Measurements from ENCODE around the gene PLEKHM3. TPM values are rescaled to one million over a fixed set of nuclear protein-coding genes. Genes with fewer than 3 reads are reported as not detected.
"Not testable (repeated sequence)": the region's sequence is repeated elsewhere in the genome, so short reads cannot be mapped to it uniquely, and the experiment has no call there.

Gene PLEKHM3
- total RNA-seq, 1 experiment from 2014 or later, result 19.9 TPM

DNA sequence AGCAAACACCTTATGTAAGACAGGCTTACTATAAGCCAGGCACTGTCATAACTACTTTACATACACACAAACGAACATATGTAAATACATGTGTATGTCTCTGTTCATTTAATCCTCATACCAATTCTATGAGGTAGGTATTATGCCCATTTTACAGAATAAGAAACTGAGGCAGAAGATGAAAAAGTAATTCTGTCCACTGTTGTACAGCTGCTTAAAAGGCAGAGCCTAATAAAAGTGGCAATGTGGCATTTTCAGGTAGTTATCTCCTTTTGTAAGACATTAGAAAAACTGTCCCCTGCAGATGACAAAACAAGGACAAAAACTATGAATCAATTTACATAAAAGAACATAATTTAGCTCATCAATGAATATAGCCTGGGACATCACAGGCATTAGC is 69.9 kb downstream of the PLEKHM3 start:
- H3K4me1 ChIP-seq (ENCODE audit: low read length), result peaks cover 60% of the 10 kb centered on the region
- no peaks in the 10 kb centered on the region for H3K9me3 ChIP-seq (ENCODE audit: low read length)
- H3K9ac ChIP-seq (ENCODE audit: low read length), result no peak overlapping the region
- no peak for DNase-seq
- H3K4me3 ChIP-seq (ENCODE audit: low read length), result no peak overlapping the region
- H3K79me2 ChIP-seq (ENCODE audit: low read length), result peaks cover 11% of the 10 kb centered on the region; the same call in 1 of the 2 replicates
- H3K4me2 ChIP-seq (ENCODE audit: low read depth, low read length, poor library complexity, severe bottlenecking), result no peak overlapping the region
- H3K27ac ChIP-seq (ENCODE audit: low read length), result no peak overlapping the region
- no peaks in the 10 kb centered on the region for H4K20me1 ChIP-seq (ENCODE audit: insufficient read depth, low read depth, low read length)
- H3K36me3 ChIP-seq (ENCODE audit: insufficient read depth, low read length), result no peaks in the 10 kb centered on the region
- H3K9me2 ChIP-seq (replicated peaks; ENCODE audit: insufficient read depth, low read length), result no peaks in the 10 kb centered on the region
- no peak overlapping the region for H2AFZ ChIP-seq (ENCODE audit: low read length)
- H3K27me3 ChIP-seq (ENCODE audit: low read length), result no peaks in the 10 kb centered on the region

DNA sequence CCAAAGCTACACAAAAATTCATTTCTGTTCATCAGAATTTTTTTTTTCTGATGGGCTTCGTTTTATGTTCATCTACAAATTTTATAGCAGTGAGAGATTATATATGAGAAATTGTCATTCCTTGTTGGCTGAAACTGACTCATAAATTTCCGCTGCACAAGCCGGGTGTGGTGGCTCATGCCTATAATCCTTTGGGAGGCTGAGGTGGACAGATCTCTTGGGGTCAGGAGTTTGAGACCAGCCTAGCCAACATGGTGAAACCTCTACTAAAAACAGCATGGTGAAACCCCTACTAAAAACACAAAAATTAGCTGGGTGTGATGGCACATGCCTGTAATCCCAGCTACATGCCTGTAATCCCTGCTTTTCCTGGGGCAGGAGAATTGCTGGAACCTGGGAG is 72.0 kb downstream of the PLEKHM3 start:
- Histone ChIP-seq H3K9me2 (replicated peaks; ENCODE audit: insufficient read depth, low read length) (no peaks in the 10 kb centered on the region), H4K20me1 (ENCODE audit: insufficient read depth, low read depth, low read length) (no peaks in the 10 kb centered on the region), H3K4me2 (ENCODE audit: low read depth, low read length, poor library complexity, severe bottlenecking) (peak overlapping the region; percentile 81), H3K4me3 (ENCODE audit: low read length) (no peak overlapping the region), H3K9ac (ENCODE audit: low read length) (no peak overlapping the region; the same call in 1 of the 2 replicates), H3K27me3 (ENCODE audit: low read length) (no peaks in the 10 kb centered on the region), H3K27ac (ENCODE audit: low read length) (peak overlapping the region; percentile 93), H2AFZ (ENCODE audit: low read length) (no peak overlapping the region), H3K36me3 (ENCODE audit: insufficient read depth, low read length) (no peaks in the 10 kb centered on the region), H3K79me2 (ENCODE audit: low read length) (peaks cover 22% of the 10 kb centered on the region; the same call in 1 of the 2 replicates), H3K4me1 (ENCODE audit: low read length) (peaks cover 47% of the 10 kb centered on the region), H3K9me3 (ENCODE audit: low read length) (no peaks in the 10 kb centered on the region)
- no peak for DNase-seq

DNA sequence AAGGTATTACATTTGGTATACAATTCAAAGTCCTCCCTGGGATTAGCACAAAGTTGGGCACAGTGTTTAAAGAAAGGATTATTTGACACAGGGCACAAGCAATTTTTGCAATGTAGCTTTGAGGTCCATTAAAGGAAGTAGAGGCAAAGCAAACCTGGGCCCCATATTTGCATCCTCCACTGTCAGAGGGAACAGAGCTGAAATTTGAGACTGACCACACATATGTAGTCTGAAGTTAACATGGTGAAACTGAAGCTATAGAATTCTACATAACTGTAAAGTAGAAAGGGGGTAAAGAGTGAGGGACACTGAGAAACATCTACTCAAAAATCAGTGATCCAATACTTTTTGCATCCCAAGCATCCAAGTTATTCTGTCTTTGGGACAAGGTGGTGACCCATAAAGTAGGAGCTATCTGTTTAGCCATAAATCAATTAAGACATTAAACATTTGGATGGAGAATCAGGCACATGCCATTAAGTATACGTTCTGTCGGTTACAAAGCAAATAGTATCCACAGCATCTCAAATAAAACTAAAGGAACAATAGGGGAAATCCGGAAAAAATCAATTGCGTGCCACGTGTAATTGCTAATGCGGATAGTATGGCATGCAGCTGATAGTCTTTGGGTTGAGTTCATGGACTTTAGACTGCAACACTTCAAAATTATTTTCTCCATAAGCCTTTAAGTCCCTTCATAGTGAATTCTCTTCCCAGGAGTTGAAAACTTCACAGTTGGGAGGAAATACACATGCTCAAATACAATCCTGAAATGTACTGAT is 72.6 kb downstream of the PLEKHM3 start:
- peaks cover 22% of the 10 kb centered on the region; the same call in 1 of the 2 replicates for H3K79me2 ChIP-seq (ENCODE audit: low read length)

DNA sequence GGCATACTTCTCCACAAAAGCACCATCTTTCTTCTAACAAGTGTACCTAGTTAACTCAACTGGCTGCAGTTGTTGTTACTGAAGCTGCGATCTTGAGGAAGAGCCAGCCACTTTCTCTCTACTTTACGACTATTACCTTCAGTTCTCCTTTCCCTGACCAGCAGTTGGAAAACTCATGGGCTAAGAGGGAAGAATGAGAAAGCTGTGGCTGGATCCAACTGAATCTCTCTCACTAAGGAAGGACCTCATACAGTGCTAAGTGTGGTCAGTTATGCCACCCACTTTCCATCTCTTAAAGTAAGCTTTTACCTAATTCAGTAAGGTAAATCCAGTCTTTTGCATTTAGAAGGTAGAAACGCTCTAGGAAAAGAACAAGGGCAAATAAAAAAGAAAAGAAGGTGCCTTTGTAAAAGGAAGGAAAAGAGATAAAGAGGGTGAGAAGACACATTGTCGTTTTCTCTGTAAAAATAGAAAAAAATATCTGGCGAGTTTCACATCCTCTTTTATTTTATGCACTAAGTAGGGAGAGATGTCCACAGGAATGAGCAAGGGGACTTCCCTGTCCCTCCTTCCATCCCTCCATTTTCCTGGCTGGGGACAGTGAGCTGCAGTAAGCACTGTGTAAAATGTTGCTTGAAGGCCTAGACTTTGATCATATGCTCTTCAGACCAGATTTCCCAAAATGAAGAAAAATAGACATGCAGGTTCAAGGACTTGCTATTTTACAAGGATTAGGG is 73.4 kb downstream of the PLEKHM3 start:
- peak overlapping the region; percentile 93 for H3K27ac ChIP-seq (ENCODE audit: low read length)
- no peaks in the 10 kb centered on the region for H3K9me3 ChIP-seq (ENCODE audit: low read length)
- peak overlapping the region; percentile 63; the same call in 1 of the 2 replicates for H2AFZ ChIP-seq (ENCODE audit: low read length)
- H3K9ac ChIP-seq (ENCODE audit: low read length), result peak overlapping the region; percentile 61
- H3K36me3 ChIP-seq (ENCODE audit: insufficient read depth, low read length), result no peaks in the 10 kb centered on the region
- no peaks in the 10 kb centered on the region for H3K27me3 ChIP-seq (ENCODE audit: low read length)
- no peaks in the 10 kb centered on the region for H3K9me2 ChIP-seq (replicated peaks; ENCODE audit: insufficient read depth, low read length)
- peak overlapping the region; percentile 81 for H3K4me2 ChIP-seq (ENCODE audit: low read depth, low read length, poor library complexity, severe bottlenecking)
- H4K20me1 ChIP-seq (ENCODE audit: insufficient read depth, low read depth, low read length), result no peaks in the 10 kb centered on the region
- peak; percentile 67 for DNase-seq
- peaks cover 22% of the 10 kb centered on the region; the same call in 1 of the 2 replicates for H3K79me2 ChIP-seq (ENCODE audit: low read length)
- H3K4me3 ChIP-seq (ENCODE audit: low read length), result peak overlapping the region; percentile 52
- H3K4me1 ChIP-seq (ENCODE audit: low read length), result peaks cover 47% of the 10 kb centered on the region

More for the DNA sequence above, 72.6 kb downstream of the PLEKHM3 start:
- Histone ChIP-seq H3K36me3 (ENCODE audit: insufficient read depth, low read length) (no peaks in the 10 kb centered on the region), H3K9me3 (ENCODE audit: low read length) (no peaks in the 10 kb centered on the region), H4K20me1 (ENCODE audit: insufficient read depth, low read depth, low read length) (no peaks in the 10 kb centered on the region), H3K4me1 (ENCODE audit: low read length) (peaks cover 47% of the 10 kb centered on the region), H3K27ac (ENCODE audit: low read length) (peak overlapping the region; percentile 93), H3K27me3 (ENCODE audit: low read length) (no peaks in the 10 kb centered on the region), H3K4me2 (ENCODE audit: low read depth, low read length, poor library complexity, severe bottlenecking) (peak overlapping the region; percentile 81), H3K9ac (ENCODE audit: low read length) (peak overlapping the region; percentile 61), H3K4me3 (ENCODE audit: low read length) (peak overlapping the region; percentile 52), H2AFZ (ENCODE audit: low read length) (peak overlapping the region; percentile 63; the same call in 1 of the 2 replicates), H3K9me2 (replicated peaks; ENCODE audit: insufficient read depth, low read length) (no peaks in the 10 kb centered on the region)
- peak; percentile 77 for DNase-seq

DNA sequence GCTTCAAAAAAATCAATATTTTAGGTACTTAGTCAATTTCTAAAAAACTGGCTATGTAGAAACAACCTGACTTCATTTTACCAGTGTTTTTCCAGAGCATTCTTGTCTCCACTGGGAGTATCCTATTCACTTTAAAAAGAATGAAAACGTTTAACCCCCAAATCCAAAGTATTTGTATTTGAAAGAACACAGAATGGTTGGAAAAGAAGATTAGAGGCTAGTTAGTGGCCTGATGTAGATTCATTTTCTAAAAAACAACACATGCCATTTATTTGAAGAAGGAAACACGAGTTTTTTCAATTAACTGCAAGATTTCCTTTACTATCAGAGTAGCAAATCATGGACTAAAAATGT is 74.6 kb downstream of the PLEKHM3 start:
- no peaks in the 10 kb centered on the region for H3K36me3 ChIP-seq (ENCODE audit: insufficient read depth, low read length)
- peak overlapping the region; percentile 93; the same call in 1 of the 2 replicates for H3K27ac ChIP-seq (ENCODE audit: low read length)
- H3K79me2 ChIP-seq (ENCODE audit: low read length), result peaks cover 22% of the 10 kb centered on the region; the same call in 1 of the 2 replicates
- no peak overlapping the region for H3K4me3 ChIP-seq (ENCODE audit: low read length)
- H2AFZ ChIP-seq (ENCODE audit: low read length), result no peak overlapping the region
- H3K27me3 ChIP-seq (ENCODE audit: low read length), result no peaks in the 10 kb centered on the region
- no peaks in the 10 kb centered on the region for H4K20me1 ChIP-seq (ENCODE audit: insufficient read depth, low read depth, low read length)
- no peak overlapping the region for H3K4me2 ChIP-seq (ENCODE audit: low read depth, low read length, poor library complexity, severe bottlenecking)
- H3K4me1 ChIP-seq (ENCODE audit: low read length), result peaks cover 44% of the 10 kb centered on the region
- DNase-seq, result no peak
- H3K9me2 ChIP-seq (replicated peaks; ENCODE audit: insufficient read depth, low read length), result no peaks in the 10 kb centered on the region
- H3K9ac ChIP-seq (ENCODE audit: low read length), result no peak overlapping the region
- H3K9me3 ChIP-seq (ENCODE audit: low read length), result no peaks in the 10 kb centered on the region

DNA sequence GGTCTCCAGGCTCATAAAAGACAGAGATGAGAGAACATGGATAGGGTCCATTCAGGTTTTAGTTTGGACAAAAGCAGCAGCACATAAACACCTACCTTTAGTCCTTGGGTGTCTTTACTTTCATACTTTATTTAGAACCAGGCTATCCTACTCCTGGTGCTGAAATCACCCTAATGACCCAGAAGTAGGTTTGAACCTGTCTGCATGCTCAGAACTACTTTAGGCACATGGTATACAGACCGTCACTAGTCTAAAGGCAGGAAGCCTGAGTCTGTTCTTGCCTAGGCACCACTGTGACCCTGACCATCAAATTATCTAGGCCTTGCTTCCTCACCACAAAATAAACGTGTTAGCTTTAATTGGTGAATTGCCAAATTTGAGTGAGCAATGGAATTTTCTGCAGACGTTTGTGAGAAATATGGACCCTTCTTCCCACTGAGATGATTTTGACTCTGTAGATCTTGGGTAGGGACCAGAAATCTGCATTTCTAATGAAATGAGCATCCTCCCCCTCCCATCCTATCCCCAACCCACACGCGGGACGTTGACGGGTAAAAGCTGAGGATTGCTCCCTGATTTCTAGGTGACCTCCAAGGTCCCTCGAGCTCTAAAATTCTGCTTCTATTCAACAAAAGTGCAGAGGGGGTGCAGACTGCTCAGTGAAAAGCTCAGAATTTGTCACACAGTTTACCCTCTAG is 75.1 kb downstream of the PLEKHM3 start:
- Histone ChIP-seq H3K36me3 (ENCODE audit: insufficient read depth, low read length) (no peaks in the 10 kb centered on the region), H2AFZ (ENCODE audit: low read length) (no peak overlapping the region), H3K4me2 (ENCODE audit: low read depth, low read length, poor library complexity, severe bottlenecking) (no peak overlapping the region), H3K9me2 (replicated peaks; ENCODE audit: insufficient read depth, low read length) (no peaks in the 10 kb centered on the region), H3K9ac (ENCODE audit: low read length) (no peak overlapping the region), H3K27me3 (ENCODE audit: low read length) (no peaks in the 10 kb centered on the region), H4K20me1 (ENCODE audit: insufficient read depth, low read depth, low read length) (no peaks in the 10 kb centered on the region), H3K79me2 (ENCODE audit: low read length) (peaks cover 22% of the 10 kb centered on the region; the same call in 1 of the 2 replicates), H3K9me3 (ENCODE audit: low read length) (no peaks in the 10 kb centered on the region), H3K4me1 (ENCODE audit: low read length) (peaks cover 44% of the 10 kb centered on the region), H3K27ac (ENCODE audit: low read length) (peak overlapping the region; percentile 93; the same call in 1 of the 2 replicates), H3K4me3 (ENCODE audit: low read length) (no peak overlapping the region)
- DNase-seq, result no peak

DNA sequence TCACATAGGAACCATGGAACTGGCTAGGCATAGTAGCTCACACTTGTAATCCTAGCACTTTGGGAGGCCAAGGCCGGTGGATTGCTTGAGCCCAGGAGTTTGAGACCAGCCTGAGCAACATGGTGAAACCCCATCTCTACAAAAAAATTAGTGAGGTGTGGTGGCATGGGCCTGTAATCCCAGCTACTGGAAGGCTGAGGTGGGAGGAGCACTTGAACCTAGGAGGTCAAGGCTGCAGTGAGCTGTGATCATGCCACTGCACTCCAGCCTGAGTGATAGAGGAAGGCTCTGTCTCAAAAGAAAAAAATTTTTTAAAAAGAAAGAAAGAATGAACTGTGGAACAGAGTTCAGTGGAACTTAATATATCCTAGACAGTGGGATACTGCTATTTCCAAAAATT is 76.1 kb downstream of the PLEKHM3 start:
- not testable (repeated sequence) for H2AFZ ChIP-seq (ENCODE audit: low read length); H3K4me3 ChIP-seq (ENCODE audit: low read length); DNase-seq; H3K9ac ChIP-seq (ENCODE audit: low read length); H3K9me2 ChIP-seq (replicated peaks; ENCODE audit: insufficient read depth, low read length); H3K9me3 ChIP-seq (ENCODE audit: low read length); H4K20me1 ChIP-seq (ENCODE audit: insufficient read depth, low read depth, low read length); H3K36me3 ChIP-seq (ENCODE audit: insufficient read depth, low read length); H3K27ac ChIP-seq (ENCODE audit: low read length); H3K4me2 ChIP-seq (ENCODE audit: low read depth, low read length, poor library complexity, severe bottlenecking); H3K27me3 ChIP-seq (ENCODE audit: low read length)
- Histone ChIP-seq H3K79me2 (ENCODE audit: low read length) (peaks cover 20% of the 10 kb centered on the region; the same call in 1 of the 2 replicates), H3K4me1 (ENCODE audit: low read length) (peaks cover 39% of the 10 kb centered on the region)

All from Karpas-422 (cell line).